HG03159 (cell line): ENCODE results near the gene STK24.
"Not testable (repeated sequence)": the region's sequence is repeated elsewhere in the genome, so short reads cannot be mapped to it uniquely, and the experiment has no call there.

Experiments
- ATAC-seq: cut with Tn5 transposase; IDR thresholded peaks from one replicate; pipeline ENCODE4 v1.9.1; 2021; ENCODE audit warnings: mild to moderate bottlenecking, moderate library complexity; ENCODE audit not compliant: unreplicated experiment

Gene STK24

GRCh38 chr13:98584668-98585397 lies 7.9 kb upstream of the STK24 start:
- ATAC-seq = no peak

- no peak for ATAC-seq
Measured at GRCh38 chr13:98582947-98583346, 6.0 kb upstream of the STK24 start.

- no peak for ATAC-seq
Measured at GRCh38 chr13:98581971-98582702, 5.2 kb upstream of the STK24 start.

- ATAC-seq = no peak
Measured at GRCh38 chr13:98581381-98581780, 4.5 kb upstream of the STK24 start.

- ATAC-seq = no peak
Measured at GRCh38 chr13:98580420-98580819, 3.5 kb upstream of the STK24 start.

GRCh38 chr13:98577836-98578285 lies 954 bp upstream of the STK24 start:
- ATAC-seq = no peak

- peak; percentile 36 for ATAC-seq
Measured at GRCh38 chr13:98576200-98576945, 534 bp downstream of the STK24 start.

DNA sequence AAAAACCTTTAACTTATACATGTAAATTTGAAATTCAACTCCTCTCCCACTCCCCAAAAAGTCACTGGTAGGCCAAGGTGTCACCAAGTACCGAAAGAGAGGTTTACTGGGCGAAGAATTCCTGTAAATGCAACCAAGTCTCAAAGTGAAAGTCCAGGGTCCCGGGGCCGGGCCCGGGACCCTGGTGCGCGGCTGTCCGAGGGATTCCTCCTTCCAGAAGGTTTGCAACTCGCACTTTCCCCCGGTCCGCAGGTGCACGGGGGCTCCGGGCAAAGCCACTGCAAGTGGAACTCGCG lies 1.1 kb downstream of the STK24 start:
- ATAC-seq = no peak

DNA sequence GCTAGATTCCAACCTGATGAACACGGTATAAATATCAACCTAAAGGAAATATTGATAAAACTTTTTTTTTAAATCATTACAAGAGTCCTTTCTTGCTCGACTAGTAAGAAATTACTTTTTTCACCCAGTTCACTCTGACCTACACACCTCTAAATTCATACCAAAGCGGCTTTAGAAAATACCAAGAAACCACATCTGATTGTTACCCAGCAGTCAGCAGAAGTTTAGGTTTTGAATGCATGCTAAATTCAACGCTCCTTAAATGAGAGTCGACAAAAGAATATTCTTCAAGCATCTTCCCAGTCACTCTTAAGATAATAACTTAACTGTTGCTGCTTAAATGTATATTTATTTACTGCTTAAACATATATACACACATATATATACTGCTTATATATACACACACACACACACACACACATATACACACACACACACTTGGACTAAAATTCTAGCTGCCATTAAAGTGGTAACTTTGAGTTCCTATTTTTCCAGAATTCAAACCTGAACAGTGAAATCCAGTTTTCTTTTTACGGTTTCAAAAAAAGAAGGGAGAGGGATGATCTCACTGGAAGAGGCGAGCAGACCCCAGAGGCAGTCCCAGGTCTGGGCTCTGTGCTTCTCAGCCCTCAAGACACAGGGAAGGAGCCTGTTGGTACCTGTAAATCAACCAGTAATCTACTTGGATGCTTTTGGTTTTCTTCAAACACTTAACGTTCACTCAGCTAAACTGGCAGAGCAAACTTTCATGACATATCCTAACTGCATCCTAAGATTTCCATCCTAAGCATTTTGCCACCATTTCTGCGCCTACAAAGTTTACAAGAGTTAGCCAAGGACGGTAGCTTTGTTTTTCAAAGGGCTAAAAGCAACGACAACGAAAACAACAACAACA lies 1.7 kb downstream of the STK24 start:
- ATAC-seq = no peak

GRCh38 chr13:98571955-98572662 lies 4.8 kb downstream of the STK24 start:
- no peak for ATAC-seq

DNA sequence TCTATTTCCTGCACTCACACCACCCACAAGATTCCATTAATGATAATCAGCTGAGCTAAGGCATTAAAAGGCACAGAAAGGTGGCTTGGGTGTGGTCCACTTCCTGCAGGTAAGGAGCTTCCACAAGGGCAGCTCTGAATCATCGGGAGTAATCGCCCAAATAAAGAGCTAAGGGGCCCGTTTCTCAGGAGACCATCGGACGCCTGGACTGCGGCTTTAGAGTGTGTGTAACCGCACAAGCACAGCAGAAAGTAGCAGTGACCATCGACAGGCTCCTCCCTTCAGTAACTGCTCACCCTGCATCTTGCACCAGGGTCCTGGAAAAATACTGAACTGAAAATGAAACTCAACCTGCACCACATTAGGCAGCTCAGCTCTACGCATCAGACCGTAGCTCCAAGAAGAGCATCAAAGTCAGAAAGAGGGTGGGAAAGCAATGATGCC lies 6.0 kb downstream of the STK24 start:
- ATAC-seq = peak; percentile 81

DNA sequence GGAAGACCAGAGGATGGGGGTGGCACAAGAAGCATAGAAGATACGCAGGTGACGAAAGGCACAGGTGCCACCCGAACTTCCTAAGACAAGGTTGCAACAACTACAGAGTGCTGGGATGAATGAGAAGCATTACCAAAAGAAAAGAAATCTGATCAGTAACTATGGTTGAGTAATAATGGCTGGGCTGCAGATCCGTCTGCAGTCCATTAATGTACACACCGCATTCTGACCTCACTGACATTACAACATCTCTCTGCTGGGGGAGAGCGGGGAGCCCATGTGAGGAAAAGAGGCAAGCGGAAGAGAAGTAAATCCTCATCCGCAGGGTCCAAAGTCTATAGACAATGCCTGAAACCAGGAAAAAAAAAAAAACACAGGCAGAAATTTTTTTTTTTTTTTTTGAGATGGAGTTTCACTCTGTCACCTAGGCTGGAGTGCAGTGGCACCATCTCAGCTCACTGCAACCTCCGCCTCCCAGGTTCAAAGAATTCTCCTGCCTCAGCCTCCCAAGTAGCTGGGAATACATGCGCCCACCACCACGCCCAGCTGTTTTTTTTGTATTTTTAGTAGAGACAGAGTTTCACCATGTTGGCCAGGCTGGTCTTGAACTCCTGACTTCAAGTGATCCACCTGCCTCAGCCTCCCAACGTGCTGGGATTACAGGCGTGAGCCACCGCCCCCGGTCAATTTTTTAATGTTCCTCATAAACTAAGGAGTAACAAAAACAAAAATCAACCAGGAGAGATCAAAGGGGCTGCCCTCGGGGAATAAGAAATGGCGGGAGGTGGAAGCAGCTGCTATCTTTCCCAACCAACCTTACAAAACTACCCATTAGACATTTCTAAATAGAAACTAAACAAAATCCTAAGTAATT lies 7.2 kb downstream of the STK24 start:
- not testable (repeated sequence) for ATAC-seq

- ATAC-seq = no peak
Measured at GRCh38 chr13:98568918-98569317, 8.0 kb downstream of the STK24 start.

GRCh38 chr13:98567140-98567539 lies 9.8 kb downstream of the STK24 start:
- ATAC-seq = no peak

GRCh38 chr13:98565726-98566565 lies 11.0 kb downstream of the STK24 start:
- no peak for ATAC-seq

- ATAC-seq = no peak
Measured at GRCh38 chr13:98564204-98564603, 12.7 kb downstream of the STK24 start.

DNA sequence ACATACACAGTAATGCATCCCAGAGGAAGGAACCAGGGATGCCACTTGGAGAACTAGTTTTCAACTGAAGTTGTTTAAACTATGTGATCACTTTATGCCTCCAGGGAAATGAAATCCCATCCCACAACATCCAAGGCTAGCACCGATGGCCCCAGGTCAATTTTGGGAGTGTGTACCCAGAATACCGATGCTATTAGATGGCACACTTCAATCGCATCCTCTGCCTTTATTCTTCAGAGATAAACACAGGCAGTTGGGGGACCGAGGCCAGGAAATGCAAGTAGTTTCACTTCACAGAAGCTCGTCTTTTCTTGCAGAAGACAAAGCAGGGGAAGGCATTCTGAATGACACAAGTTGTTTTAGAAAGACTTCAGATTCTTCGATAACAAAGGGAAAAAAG lies 13.8 kb downstream of the STK24 start:
- ATAC-seq = no peak

DNA sequence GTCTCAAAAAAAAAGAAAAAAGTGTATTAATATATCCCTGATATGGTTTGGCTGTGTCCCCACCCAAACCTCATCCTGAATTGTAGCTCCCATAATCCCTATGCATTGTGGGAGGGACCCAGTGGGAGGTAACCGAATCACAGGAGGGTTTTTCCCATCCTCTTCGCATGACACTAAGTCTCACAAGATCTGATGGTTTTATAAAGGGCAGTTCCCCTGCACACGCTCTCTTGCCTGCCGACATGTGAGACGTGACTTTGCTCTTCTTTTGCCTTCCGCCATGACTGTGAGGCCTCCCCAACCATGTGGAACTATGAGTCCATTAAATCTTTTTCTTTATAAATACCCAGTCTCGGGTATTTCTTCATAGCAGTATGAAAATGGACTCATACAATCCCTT lies 17.7 kb downstream of the STK24 start:
- no peak for ATAC-seq
